H9 (cell line): Measurements from ENCODE around the gene SUMO2. TPM values are rescaled to one million over a fixed set of nuclear protein-coding genes. Genes with fewer than 3 reads are reported as not detected.
A peak's percentile ranks its signal among the peaks of the same experiment; 100 is the strongest.

Experiments used
- DNase-seq: peaks from one replicate; pipeline ENCODE4 v3.0.0-alpha.2; 2017
- H2AFZ ChIP-seq: one replicate; pipeline ENCODE4 v1.6.1; 2013; ENCODE audit warnings: mild to moderate bottlenecking, low read length, control low read depth, moderate library complexity
- H2AK5ac ChIP-seq: 2 replicates; pipeline ENCODE4 v1.6.1; 2013; ENCODE audit warnings: low read length, control low read depth, mixed read lengths; ENCODE audit not compliant: insufficient read length
- H2BK120ac ChIP-seq: one replicate; pipeline ENCODE4 v1.6.1; 2013; ENCODE audit warnings: low read depth, mild to moderate bottlenecking, low read length, control low read depth, inconsistent platforms; ENCODE audit not compliant: poor library complexity, severe bottlenecking
- H2BK12ac ChIP-seq: 2 replicates; pipeline ENCODE4 v1.6.1; 2013; ENCODE audit warnings: low read length, control low read depth, mixed read lengths, low read depth; ENCODE audit not compliant: insufficient read length
- H2BK15ac ChIP-seq: 2 replicates; pipeline ENCODE4 v1.6.1; 2013; ENCODE audit warnings: low read depth, low read length, control low read depth
- H2BK20ac ChIP-seq: one replicate; pipeline ENCODE4 v1.6.1; 2013; ENCODE audit warnings: low read depth, mild to moderate bottlenecking, low read length, control low read depth, inconsistent platforms; ENCODE audit not compliant: poor library complexity, severe bottlenecking
- H2BK5ac ChIP-seq: 2 replicates; pipeline ENCODE4 v1.6.1; 2013; ENCODE audit warnings: low read length, control low read depth, mixed read lengths; ENCODE audit not compliant: insufficient read length
- H3K14ac ChIP-seq: 2 replicates; pipeline ENCODE4 v1.6.1; 2013; ENCODE audit warnings: low read length, control low read depth; ENCODE audit not compliant: insufficient read depth
- H3K18ac ChIP-seq: 2 replicates; pipeline ENCODE4 v1.6.1; 2013; ENCODE audit warnings: low read depth, mild to moderate bottlenecking, mixed read lengths, low read length, control low read depth; ENCODE audit not compliant: insufficient read length
- H3K23ac ChIP-seq: 2 replicates; pipeline ENCODE4 v1.6.1; 2013; ENCODE audit warnings: low read length, control low read depth, mixed read lengths, low read depth; ENCODE audit not compliant: insufficient read length
- H3K23me2 ChIP-seq: 2 replicates; pipeline ENCODE4 v1.6.1; 2013; ENCODE audit warnings: low read depth, mild to moderate bottlenecking, mixed read lengths, low read length, control low read depth; ENCODE audit not compliant: insufficient read length, poor library complexity, severe bottlenecking
- H3K27ac ChIP-seq: 2 replicates; pipeline ENCODE4 v1.5.1; 2013; ENCODE audit warnings: low read length, control low read depth, mixed read lengths, low read depth; ENCODE audit not compliant: insufficient read length
- H3K27me3 ChIP-seq: 2 replicates; pipeline ENCODE4 v1.6.1; 2013; ENCODE audit warnings: low read length, control low read depth, inconsistent platforms; ENCODE audit not compliant: insufficient read depth
- H3K4ac ChIP-seq: 2 replicates; pipeline ENCODE4 v1.6.1; 2013; ENCODE audit warnings: low read depth, mild to moderate bottlenecking, control low read depth, inconsistent platforms, low read length, moderate library complexity
- H3K4me1 ChIP-seq: 2 replicates; pipeline ENCODE4 v1.6.1; 2013; ENCODE audit warnings: low read length, control low read depth, inconsistent platforms; ENCODE audit not compliant: insufficient read depth
- H3K4me2 ChIP-seq: 2 replicates; pipeline ENCODE4 v1.6.1; 2013; ENCODE audit warnings: low read length, control low read depth, mixed read lengths; ENCODE audit not compliant: insufficient read length, insufficient read depth
- H3K56ac ChIP-seq: 2 replicates; pipeline ENCODE4 v1.6.1; 2013; ENCODE audit warnings: low read depth, mild to moderate bottlenecking, mixed read lengths, low read length, control low read depth; ENCODE audit not compliant: insufficient read length
- H3K79me1 ChIP-seq: 2 replicates; pipeline ENCODE4 v1.6.1; 2013; ENCODE audit warnings: low read depth, mild to moderate bottlenecking, moderate library complexity, low read length, control low read depth, inconsistent platforms; ENCODE audit not compliant: insufficient read depth, poor library complexity, severe bottlenecking
- H3K79me2 ChIP-seq: 2 replicates; pipeline ENCODE4 v1.6.1; 2013; ENCODE audit warnings: low read length, control low read depth, inconsistent platforms; ENCODE audit not compliant: insufficient read depth
- H3K9ac ChIP-seq: 2 replicates; pipeline ENCODE4 v1.6.1; 2013; ENCODE audit warnings: low read length, control low read depth, mixed read lengths; ENCODE audit not compliant: insufficient read length; ENCODE audit errors: extremely low read depth
- H3K9me3 ChIP-seq: one replicate; pipeline ENCODE4 v1.6.1; 2013; ENCODE audit warnings: low read depth, low read length, inconsistent platforms; ENCODE audit not compliant: control insufficient read depth
- H3T11ph ChIP-seq: one replicate; pipeline ENCODE4 v1.6.1; 2013; ENCODE audit warnings: mild to moderate bottlenecking, low read length, control low read depth, inconsistent platforms
- H4K20me1 ChIP-seq: one replicate; pipeline ENCODE4 v1.6.1; 2013; ENCODE audit not compliant: control insufficient read depth, insufficient read length, insufficient read depth
- H4K5ac ChIP-seq: 2 replicates; pipeline ENCODE4 v1.6.1; 2013; ENCODE audit warnings: low read depth, mild to moderate bottlenecking, mixed read lengths, low read length, control low read depth; ENCODE audit not compliant: insufficient read length
- H4K8ac ChIP-seq: replicated peaks from 2 replicates; pipeline ENCODE4 v1.6.1; 2013; ENCODE audit warnings: low read length, control low read depth, mixed read lengths, low read depth; ENCODE audit not compliant: insufficient read length
- H4K91ac ChIP-seq: 2 replicates; pipeline ENCODE4 v1.6.1; 2013; ENCODE audit warnings: low read depth, mild to moderate bottlenecking, moderate library complexity, mixed read lengths, low read length, control low read depth; ENCODE audit not compliant: insufficient read length
- H3K27ac Mint-ChIP-seq, 3 experiments: 2 replicates in 2 of 3; 3 replicates in 1 of 3; pipeline ENCODE4 v1.8.0; 2020 to 2021; ENCODE audit warnings: mixed read lengths in 3 of 3, mild to moderate bottlenecking in 1 of 3, moderate library complexity in 1 of 3
- H3K27me3 Mint-ChIP-seq: 2 replicates; pipeline ENCODE4 v1.8.0; 2021; ENCODE audit warnings: low read depth, mild to moderate bottlenecking, moderate library complexity, mixed read lengths
- H3K36me3 Mint-ChIP-seq, 3 experiments: 2 replicates in 2 of 3; 3 replicates in 1 of 3; pipeline ENCODE4 v1.8.0; 2020 to 2021; ENCODE audit warnings: low read depth in 3 of 3, mixed read lengths in 3 of 3; ENCODE audit not compliant: insufficient read depth in 1 of 3
- H3K4me1 Mint-ChIP-seq, 2 experiments: 2 replicates each; pipeline ENCODE4 v1.8.0; 2020; ENCODE audit warnings: mixed read lengths in 2 of 2
- H3K4me3 Mint-ChIP-seq, 2 experiments: 2 replicates in 1 of 2; 3 replicates in 1 of 2; pipeline ENCODE4 v1.8.0; 2020 to 2021; ENCODE audit warnings: mild to moderate bottlenecking in 2 of 2, mixed read lengths in 2 of 2, moderate library complexity in 1 of 2
- H3K9me3 Mint-ChIP-seq, 2 experiments: 2 replicates in 1 of 2; 3 replicates in 1 of 2; pipeline ENCODE4 v1.8.0; 2020; ENCODE audit warnings: mild to moderate bottlenecking in 2 of 2, mixed read lengths in 2 of 2, moderate library complexity in 1 of 2
- CTCF ChIP-seq: fragments of 200-600 bp; sonication (generic); conservative IDR thresholded peaks from 3 replicates; pipeline ENCODE4 v1.8.0; 2021; ENCODE audit warnings: antibody characterized with exemption, mild to moderate bottlenecking
- WGBS: extraction: QIAGEN DNeasy Blood & Tissue Kit; methylation state at CpG from one replicate; pipeline ENCODE4 v1.1.7; 2013; ENCODE audit warnings: missing lambda C conversion rate, low lambda C conversion rate, mixed read lengths; ENCODE audit not compliant: insufficient read length; ENCODE audit errors: extremely low coverage; 5-methylcytosine and 5-hydroxymethylcytosine counted together
- total RNA-seq: library from RNA; stranded (reverse); gene quantifications from 2 replicates; pipeline ENCODE4 v1.2.1, GENCODE V29; 2021

Gene SUMO2
- total RNA-seq, 1 experiment from 2014 or later: 813 TPM

- H4K5ac ChIP-seq: no peak overlapping the region
- H2AFZ ChIP-seq: no peak overlapping the region
- no peak overlapping the region for H4K91ac ChIP-seq
- H4K20me1 ChIP-seq: no peaks in the 10 kb centered on the region
- peak overlapping the region; percentile 11 to 79 (median 43); a peak in 2 of 7 replicates for H3K27ac Mint-ChIP-seq
- no peak overlapping the region for H3K4ac ChIP-seq
- no peak overlapping the region for H2AK5ac ChIP-seq
- no peak for TF ChIP-seq CTCF
- H3K36me3 Mint-ChIP-seq: peaks cover 10 to 39% (median 21%) of the 10 kb centered on the region in 3 experiments; a peak in 6 of 7 replicates
- H3K4me1 Mint-ChIP-seq: peaks cover 8 to 11% of the 10 kb centered on the region in 2 experiments
- H3K27me3 ChIP-seq: no peaks in the 10 kb centered on the region
- no peaks in the 10 kb centered on the region; the same call in 1 of the 2 replicates for H3K27me3 Mint-ChIP-seq
- H3K23ac ChIP-seq: no peak overlapping the region
- no CpG with 5 or more reads among the region's 14 CpGs for WGBS
- H3K9me3 ChIP-seq: no peaks in the 10 kb centered on the region
- no peaks in the 10 kb centered on the region for H3K4me1 ChIP-seq
- no peak overlapping the region for H3K4me2 ChIP-seq
- no peak overlapping the region for H3K9ac ChIP-seq
- H3K79me2 ChIP-seq: no peaks in the 10 kb centered on the region
- no peak overlapping the region for H2BK120ac ChIP-seq
- no peak overlapping the region for H3K4me3 Mint-ChIP-seq
- H4K8ac ChIP-seq: no peak overlapping the region
- H3K18ac ChIP-seq: no peak overlapping the region
- H2BK15ac ChIP-seq: no peak overlapping the region
- DNase-seq: no peak
- H3T11ph ChIP-seq: no peak overlapping the region
- H3K27ac ChIP-seq: no peak overlapping the region
- no peak overlapping the region for H2BK5ac ChIP-seq
- H2BK12ac ChIP-seq: no peak overlapping the region
- H3K14ac ChIP-seq: no peak overlapping the region
- H3K9me3 Mint-ChIP-seq: no peaks in the 10 kb centered on the region
- no peak overlapping the region for H2BK20ac ChIP-seq
- peaks cover 6% of the 10 kb centered on the region for H3K79me1 ChIP-seq
- no peak overlapping the region for H3K56ac ChIP-seq
- no peaks in the 10 kb centered on the region for H3K23me2 ChIP-seq
These were observed 64.5 kb downstream of the SUMO2 start for GRCh38 chr17:75118307-75118706.
